Pancreas (tissue), 10 donors: ENCODE results near the gene RTCA. TPM values are rescaled to one million over a fixed set of nuclear protein-coding genes. Genes with fewer than 3 reads are reported as not detected.
"Not testable (repeated sequence)": the region's sequence is repeated elsewhere in the genome, so short reads cannot be mapped to it uniquely, and the experiment has no call there.

Experiments
- ATAC-seq, 4 donors: fragments of 200-7000 bp; cut with Tn5 transposase; one replicate each; pipeline versions ENCODE4 v1.8.0 to v1.9.1; 2020; ENCODE audit warnings: mild to moderate bottlenecking in 4 of 4, moderate library complexity in 4 of 4
- DNase-seq, 6 donors: peaks; one replicate each; pipeline ENCODE4 v3.0.0-alpha.2; 2020
- FAIRE-seq: peaks from 2 replicates; lab custom pipeline; 2012; peaks lifted over from hg19 to GRCh38; lab: Jason Lieb, UNC
- H3K27ac ChIP-seq, 4 donors: fragments of 200-600 bp; sonication (generic); 1 replicate in 3 of 4; 2 replicates in 1 of 4; pipeline versions ENCODE4 v1.5.0 to v1.8.0; 2020
- H3K27me3 ChIP-seq, 4 donors: fragments of 200-600 bp; one replicate each; pipeline ENCODE4 v1.8.0; 2021
- H3K36me3 ChIP-seq, 3 donors: fragments of 200-600 bp; sonication (generic) in 1 of 3; one replicate each; pipeline versions ENCODE4 v1.5.0 to v1.8.0; 2020 to 2021
- H3K4me1 ChIP-seq, 3 donors: fragments of 200-600 bp; one replicate each; pipeline ENCODE4 v1.8.0; 2021
- H3K4me3 ChIP-seq, 4 donors: fragments of 200-600 bp; sonication (generic) in 2 of 4; one replicate each; pipeline versions ENCODE4 v1.5.0 to v1.8.0; 2020 to 2021
- H3K9me3 ChIP-seq, 4 donors: fragments of 200-600 bp; one replicate each; pipeline ENCODE4 v1.8.0; 2021
- WGBS, 2 donors: extraction: QIAGEN DNeasy Blood & Tissue Kit; methylation state at CpG; one replicate each; pipeline ENCODE4 v1.1.7; 2013; 5-methylcytosine and 5-hydroxymethylcytosine counted together
- intact Hi-C, 3 donors: fragments of 100-400 bp; cut with DNase I; formaldehyde crosslinking; loops; one replicate each; pipeline versions ENCODE4 v1.11.1 to v1.14.2; 2022
- polyA plus RNA-seq, 2 donors: library from polyadenylated mRNA; stranded (reverse); fragments of 200-250 nt; gene quantifications; one replicate each; pipeline ENCODE4 v1.2.3, GENCODE V29; 2013
- total RNA-seq, 6 donors: library from RNA; stranded (reverse); fragmentation: NEBNext Ultra II Directional in 4 of 6; extraction: Animal tissue kit (Norgen Biotek cat#: 25700) in 4 of 6; gene quantifications; one replicate each; pipeline versions ENCODE4 v1.2.1 to v1.2.4, GENCODE V29; 2021 to 2023
- TF ChIP-seq, protein P1 (sequence below), 4 donors: fragments of 200-600 bp; sonication (generic) in 3 of 4; IDR thresholded peaks; one replicate each; pipeline versions ENCODE4 v1.5.0 to v1.8.0; 2021; ENCODE audit warnings: antibody characterized with exemption in 4 of 4
- donor health status: healthy with polysubstance abuse.
- donor health status: DM: no; HTN: no; CAD: no; lungs with moderate emphysema.
- donor health status: DM: no; HTN: no; CAD: no.
- donor health status: control.
- donor health status: control.
- donor health status: Bipolar disorder and iron deficiency.
- donor health status: DM: yes; HTN: yes; CAD: no.
- donor health status: DM: no; HTN: no; CAD: no.
- donor health status: DM: no; HTN: no; CAD: no.
- donor health status: DM: yes; HTN: yes; CAD: no.

Gene RTCA
- total and polyA plus RNA-seq, 8 donors = 14.7 to 21.9 (median 19.2) TPM

DNA sequence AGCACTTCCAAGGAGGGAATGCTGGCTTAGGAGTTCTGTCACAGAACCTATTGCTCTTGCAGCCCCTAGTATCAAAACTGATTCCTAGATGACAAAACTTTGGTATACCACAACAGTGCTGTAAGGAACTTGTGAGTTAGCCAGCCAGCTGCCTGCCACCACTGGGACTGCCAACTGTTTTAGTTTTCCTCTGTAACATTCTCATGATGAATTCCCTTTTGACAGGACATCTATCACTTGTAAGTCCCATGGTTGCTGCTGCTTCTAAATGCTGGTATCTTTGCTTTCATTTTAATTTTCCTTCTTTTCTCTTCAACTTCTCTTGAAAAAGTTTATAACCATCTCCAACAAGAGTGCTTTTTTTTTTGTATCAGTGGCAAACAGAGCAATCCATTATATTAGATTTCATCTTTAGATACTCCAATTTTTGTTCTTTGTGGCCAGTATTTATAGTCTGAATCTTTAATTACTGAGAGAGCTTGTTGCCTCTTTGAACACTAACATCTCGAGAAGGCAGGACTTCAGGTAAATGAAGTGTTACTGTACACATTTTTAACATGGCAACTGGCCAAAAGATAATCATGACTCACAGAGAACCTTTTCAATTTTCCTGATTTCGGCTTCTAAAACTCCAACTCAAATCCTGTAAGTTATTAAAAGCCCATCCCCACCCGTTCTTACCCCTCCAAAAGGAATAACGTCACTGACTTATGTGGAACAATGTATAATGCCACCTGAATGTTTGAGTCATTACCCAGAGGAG lies 36.2 kb upstream of the RTCA start:
- TF ChIP-seq, protein P1, sequence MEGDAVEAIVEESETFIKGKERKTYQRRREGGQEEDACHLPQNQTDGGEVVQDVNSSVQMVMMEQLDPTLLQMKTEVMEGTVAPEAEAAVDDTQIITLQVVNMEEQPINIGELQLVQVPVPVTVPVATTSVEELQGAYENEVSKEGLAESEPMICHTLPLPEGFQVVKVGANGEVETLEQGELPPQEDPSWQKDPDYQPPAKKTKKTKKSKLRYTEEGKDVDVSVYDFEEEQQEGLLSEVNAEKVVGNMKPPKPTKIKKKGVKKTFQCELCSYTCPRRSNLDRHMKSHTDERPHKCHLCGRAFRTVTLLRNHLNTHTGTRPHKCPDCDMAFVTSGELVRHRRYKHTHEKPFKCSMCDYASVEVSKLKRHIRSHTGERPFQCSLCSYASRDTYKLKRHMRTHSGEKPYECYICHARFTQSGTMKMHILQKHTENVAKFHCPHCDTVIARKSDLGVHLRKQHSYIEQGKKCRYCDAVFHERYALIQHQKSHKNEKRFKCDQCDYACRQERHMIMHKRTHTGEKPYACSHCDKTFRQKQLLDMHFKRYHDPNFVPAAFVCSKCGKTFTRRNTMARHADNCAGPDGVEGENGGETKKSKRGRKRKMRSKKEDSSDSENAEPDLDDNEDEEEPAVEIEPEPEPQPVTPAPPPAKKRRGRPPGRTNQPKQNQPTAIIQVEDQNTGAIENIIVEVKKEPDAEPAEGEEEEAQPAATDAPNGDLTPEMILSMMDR (IDR thresholded peaks at IDR 0.05) = no peak
- Histone ChIP-seq H3K4me1 (no peaks in the 10 kb centered on the region), H3K4me3 (no peak overlapping the region), H3K27me3 (no peaks in the 10 kb centered on the region), H3K36me3 (peaks cover 0 to 9% (median 0%) of the 10 kb centered on the region in 3 donors), H3K9me3 (no peaks in the 10 kb centered on the region), H3K27ac (no peak overlapping the region)
- intact Hi-C loops = no loop called here
- FAIRE-seq (no peak), ATAC-seq (peak in 1 of 4 donors; percentile 28), DNase-seq (no peak)
- 34 to 38% methylated on average over 4 of the region's 4 CpGs for WGBS, 2 donors

DNA sequence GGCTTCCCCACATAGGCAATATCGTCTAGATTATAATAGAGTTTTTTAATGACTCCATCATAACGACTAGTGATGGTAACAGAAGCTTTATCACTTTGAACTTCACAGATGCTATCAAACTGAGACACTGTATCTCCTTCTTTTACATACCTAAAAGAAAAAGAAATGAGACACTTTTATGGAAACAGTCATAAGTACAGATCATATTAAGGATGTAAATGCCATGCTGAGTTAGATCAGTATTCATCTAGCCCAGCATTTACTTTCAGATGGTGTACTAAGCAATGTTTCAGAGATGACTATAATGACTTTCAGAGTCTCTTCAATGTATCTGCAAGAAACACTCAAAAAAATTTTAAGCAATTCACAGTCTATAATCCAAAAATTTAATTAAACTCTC lies 35.3 kb upstream of the RTCA start:
- Histone ChIP-seq H3K9me3 (no peaks in the 10 kb centered on the region), H3K27ac (no peak overlapping the region), H3K4me3 (no peak overlapping the region), H3K4me1 (no peaks in the 10 kb centered on the region), H3K36me3 (peaks cover 0 to 11% (median 0%) of the 10 kb centered on the region in 3 donors), H3K27me3 (no peaks in the 10 kb centered on the region)
- FAIRE-seq (no peak), ATAC-seq (no peak), DNase-seq (no peak)
- TF ChIP-seq, protein P1 (IDR thresholded peaks at IDR 0.05) = no peak
- intact Hi-C loops = no loop called here
- 84 to 88% methylated on average over 2 of the region's 2 CpGs for WGBS, 2 donors

DNA sequence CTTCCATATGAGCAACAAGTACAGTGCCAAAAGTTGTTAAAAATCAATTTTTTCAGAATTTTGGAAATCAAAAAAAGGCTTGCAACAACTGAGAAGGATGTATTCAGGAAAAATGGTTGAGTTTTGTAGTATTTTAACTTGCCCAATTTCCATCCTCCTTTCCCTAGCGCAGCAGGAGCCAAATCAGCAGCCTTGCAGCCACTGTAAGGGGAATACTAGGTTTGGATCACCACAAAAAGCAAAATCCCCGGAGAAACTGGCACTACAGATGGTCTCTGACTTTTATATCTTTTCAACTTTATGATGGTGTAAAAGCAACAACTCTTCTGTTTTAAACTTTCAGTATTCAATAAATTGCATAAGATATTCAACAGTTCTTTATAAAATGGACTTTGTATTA lies 34.3 kb upstream of the RTCA start:
- H3K4me3 ChIP-seq = no peak overlapping the region
- H3K27ac ChIP-seq = no peak overlapping the region
- peaks cover 0 to 13% (median 0%) of the 10 kb centered on the region in 3 donors for H3K36me3 ChIP-seq
- intact Hi-C loops = no loop called here
- H3K4me1 ChIP-seq = no peaks in the 10 kb centered on the region
- ATAC-seq = no peak
- no peaks in the 10 kb centered on the region for H3K9me3 ChIP-seq
- no peak for DNase-seq
- TF ChIP-seq, protein P1 (IDR thresholded peaks at IDR 0.05) = no peak
- no peak for FAIRE-seq
- no peaks in the 10 kb centered on the region for H3K27me3 ChIP-seq
- WGBS, 2 donors = 96 to 98% methylated on average over 2 of the region's 2 CpGs

DNA sequence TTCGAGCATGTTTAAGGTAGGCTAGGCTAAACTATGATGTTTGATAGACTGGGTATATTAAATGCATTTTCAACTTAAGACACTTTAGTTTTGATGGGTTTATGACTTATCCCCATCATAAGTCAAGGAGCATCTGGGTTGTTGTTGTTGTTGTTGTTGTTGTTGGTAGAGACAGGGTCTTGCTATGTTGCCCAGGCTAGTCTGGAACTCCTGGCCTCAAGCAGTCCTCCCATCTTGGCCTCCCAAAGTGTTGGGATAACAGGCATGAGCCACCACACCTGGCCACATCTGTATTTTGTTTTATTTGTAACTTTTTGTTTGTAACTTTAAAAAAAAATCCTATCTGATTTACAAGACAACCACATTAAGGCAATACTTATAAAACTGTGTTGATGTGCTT lies 33.9 kb upstream of the RTCA start:
- no peak overlapping the region for H3K27ac ChIP-seq
- TF ChIP-seq, protein P1 (IDR thresholded peaks at IDR 0.05) = no peak
- no peaks in the 10 kb centered on the region for H3K9me3 ChIP-seq
- no peaks in the 10 kb centered on the region for H3K4me1 ChIP-seq
- no peak for DNase-seq
- intact Hi-C loops = no loop called here
- no peak for FAIRE-seq
- no peak overlapping the region for H3K4me3 ChIP-seq
- no peaks in the 10 kb centered on the region for H3K27me3 ChIP-seq
- H3K36me3 ChIP-seq = peaks cover 0 to 16% (median 4%) of the 10 kb centered on the region in 3 donors
- ATAC-seq = no peak
- WGBS, 2 donors = 97 to 100% methylated on average over 1 of the region's 1 CpG

DNA sequence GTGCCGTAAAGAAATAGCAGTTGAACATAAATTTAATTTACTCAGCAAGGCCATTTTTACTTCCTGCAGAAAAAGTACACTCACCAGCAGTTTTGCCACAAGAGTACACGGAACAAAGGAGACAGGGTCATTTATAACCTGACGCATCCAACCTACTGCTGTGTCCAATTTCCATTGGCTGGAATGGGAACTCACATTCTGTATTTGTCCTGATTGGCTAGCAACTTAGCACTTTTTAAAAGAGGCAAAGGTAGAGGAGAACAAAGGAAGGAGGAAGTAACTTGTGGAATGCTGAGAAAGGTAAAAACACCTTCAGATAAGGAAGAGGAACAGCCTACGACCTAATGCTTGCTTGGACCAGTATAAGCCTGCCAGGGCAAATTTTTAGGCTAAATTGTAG lies 32.5 kb upstream of the RTCA start:
- H3K4me3 ChIP-seq, H3K27me3 ChIP-seq, H3K27ac ChIP-seq, ATAC-seq, FAIRE-seq, intact Hi-C loops, H3K4me1 ChIP-seq, H3K9me3 ChIP-seq, DNase-seq: not testable (repeated sequence)
- H3K36me3 ChIP-seq = peaks cover 0 to 12% (median 6%) of the 10 kb centered on the region in 3 donors
- WGBS, 2 donors = 90 to 91% methylated on average over 4 of the region's 4 CpGs
